H1 (cell line): ENCODE results near the gene SH2D7. TPM values are rescaled to one million over a fixed set of nuclear protein-coding genes. Genes with fewer than 3 reads are reported as not detected.

Source experiments
- polyA plus RNA-seq, 7 experiments: library from polyadenylated mRNA; depleted of rRNA in 3 of 7; stranded (reverse) in 5 of 7; unstranded in 2 of 7; fragments of >200 nt in 5 of 7; fragments of 200-250 nt in 2 of 7; gene quantifications; 1 replicate in 5 of 7; 2 replicates in 1 of 7; 4 replicates in 1 of 7; pipeline versions ENCODE4 v1.2.1 to v1.2.3, GENCODE V29; 2011 to 2013; ENCODE audit warnings: missing spikeins in 2 of 7, mixed read lengths in 2 of 7
- total RNA-seq: library from RNA; stranded (reverse); fragmentation: NEBNext Ultra II Directional; extraction: Animal tissue kit (Norgen Biotek cat#: 25700); gene quantifications from 2 replicates; pipeline ENCODE4 v1.2.1, GENCODE V29; 2021
- TF ChIP-seq, protein P1 (sequence below): fragments of 300-600 bp; sonication (generic); IDR thresholded peaks from 2 replicates; pipeline ENCODE4 v1.7.1; 2012; ENCODE audit warnings: low read length, moderate library complexity, mild to moderate bottlenecking, inconsistent platforms; ENCODE audit not compliant: insufficient replicate concordance

The SH2D7 gene
- total and polyA plus RNA-seq, 2 of the 8 experiments (the other 6 are each of a cell fraction or from before 2014, with no cell fraction given), result not detected

DNA sequence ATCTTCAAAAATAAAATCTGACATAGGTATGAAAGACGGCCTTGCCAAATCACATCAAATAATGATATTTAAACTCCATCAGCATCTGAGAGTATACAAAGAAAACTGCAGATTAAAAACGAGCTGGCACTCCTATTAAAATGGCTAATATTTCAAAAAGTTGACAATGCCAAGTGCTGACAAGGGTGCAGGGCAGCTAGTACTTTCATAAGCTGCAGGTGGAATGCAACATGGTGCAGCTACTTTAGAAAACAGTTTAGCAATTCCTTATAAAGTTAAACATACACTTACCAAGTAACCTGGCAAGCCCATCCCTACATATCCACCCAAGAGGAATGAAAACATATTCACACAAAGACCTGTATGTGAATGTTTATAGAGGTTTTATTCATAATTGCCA, 37.8 kb upstream of the SH2D7 start (continued):
- TF ChIP-seq, protein P1, sequence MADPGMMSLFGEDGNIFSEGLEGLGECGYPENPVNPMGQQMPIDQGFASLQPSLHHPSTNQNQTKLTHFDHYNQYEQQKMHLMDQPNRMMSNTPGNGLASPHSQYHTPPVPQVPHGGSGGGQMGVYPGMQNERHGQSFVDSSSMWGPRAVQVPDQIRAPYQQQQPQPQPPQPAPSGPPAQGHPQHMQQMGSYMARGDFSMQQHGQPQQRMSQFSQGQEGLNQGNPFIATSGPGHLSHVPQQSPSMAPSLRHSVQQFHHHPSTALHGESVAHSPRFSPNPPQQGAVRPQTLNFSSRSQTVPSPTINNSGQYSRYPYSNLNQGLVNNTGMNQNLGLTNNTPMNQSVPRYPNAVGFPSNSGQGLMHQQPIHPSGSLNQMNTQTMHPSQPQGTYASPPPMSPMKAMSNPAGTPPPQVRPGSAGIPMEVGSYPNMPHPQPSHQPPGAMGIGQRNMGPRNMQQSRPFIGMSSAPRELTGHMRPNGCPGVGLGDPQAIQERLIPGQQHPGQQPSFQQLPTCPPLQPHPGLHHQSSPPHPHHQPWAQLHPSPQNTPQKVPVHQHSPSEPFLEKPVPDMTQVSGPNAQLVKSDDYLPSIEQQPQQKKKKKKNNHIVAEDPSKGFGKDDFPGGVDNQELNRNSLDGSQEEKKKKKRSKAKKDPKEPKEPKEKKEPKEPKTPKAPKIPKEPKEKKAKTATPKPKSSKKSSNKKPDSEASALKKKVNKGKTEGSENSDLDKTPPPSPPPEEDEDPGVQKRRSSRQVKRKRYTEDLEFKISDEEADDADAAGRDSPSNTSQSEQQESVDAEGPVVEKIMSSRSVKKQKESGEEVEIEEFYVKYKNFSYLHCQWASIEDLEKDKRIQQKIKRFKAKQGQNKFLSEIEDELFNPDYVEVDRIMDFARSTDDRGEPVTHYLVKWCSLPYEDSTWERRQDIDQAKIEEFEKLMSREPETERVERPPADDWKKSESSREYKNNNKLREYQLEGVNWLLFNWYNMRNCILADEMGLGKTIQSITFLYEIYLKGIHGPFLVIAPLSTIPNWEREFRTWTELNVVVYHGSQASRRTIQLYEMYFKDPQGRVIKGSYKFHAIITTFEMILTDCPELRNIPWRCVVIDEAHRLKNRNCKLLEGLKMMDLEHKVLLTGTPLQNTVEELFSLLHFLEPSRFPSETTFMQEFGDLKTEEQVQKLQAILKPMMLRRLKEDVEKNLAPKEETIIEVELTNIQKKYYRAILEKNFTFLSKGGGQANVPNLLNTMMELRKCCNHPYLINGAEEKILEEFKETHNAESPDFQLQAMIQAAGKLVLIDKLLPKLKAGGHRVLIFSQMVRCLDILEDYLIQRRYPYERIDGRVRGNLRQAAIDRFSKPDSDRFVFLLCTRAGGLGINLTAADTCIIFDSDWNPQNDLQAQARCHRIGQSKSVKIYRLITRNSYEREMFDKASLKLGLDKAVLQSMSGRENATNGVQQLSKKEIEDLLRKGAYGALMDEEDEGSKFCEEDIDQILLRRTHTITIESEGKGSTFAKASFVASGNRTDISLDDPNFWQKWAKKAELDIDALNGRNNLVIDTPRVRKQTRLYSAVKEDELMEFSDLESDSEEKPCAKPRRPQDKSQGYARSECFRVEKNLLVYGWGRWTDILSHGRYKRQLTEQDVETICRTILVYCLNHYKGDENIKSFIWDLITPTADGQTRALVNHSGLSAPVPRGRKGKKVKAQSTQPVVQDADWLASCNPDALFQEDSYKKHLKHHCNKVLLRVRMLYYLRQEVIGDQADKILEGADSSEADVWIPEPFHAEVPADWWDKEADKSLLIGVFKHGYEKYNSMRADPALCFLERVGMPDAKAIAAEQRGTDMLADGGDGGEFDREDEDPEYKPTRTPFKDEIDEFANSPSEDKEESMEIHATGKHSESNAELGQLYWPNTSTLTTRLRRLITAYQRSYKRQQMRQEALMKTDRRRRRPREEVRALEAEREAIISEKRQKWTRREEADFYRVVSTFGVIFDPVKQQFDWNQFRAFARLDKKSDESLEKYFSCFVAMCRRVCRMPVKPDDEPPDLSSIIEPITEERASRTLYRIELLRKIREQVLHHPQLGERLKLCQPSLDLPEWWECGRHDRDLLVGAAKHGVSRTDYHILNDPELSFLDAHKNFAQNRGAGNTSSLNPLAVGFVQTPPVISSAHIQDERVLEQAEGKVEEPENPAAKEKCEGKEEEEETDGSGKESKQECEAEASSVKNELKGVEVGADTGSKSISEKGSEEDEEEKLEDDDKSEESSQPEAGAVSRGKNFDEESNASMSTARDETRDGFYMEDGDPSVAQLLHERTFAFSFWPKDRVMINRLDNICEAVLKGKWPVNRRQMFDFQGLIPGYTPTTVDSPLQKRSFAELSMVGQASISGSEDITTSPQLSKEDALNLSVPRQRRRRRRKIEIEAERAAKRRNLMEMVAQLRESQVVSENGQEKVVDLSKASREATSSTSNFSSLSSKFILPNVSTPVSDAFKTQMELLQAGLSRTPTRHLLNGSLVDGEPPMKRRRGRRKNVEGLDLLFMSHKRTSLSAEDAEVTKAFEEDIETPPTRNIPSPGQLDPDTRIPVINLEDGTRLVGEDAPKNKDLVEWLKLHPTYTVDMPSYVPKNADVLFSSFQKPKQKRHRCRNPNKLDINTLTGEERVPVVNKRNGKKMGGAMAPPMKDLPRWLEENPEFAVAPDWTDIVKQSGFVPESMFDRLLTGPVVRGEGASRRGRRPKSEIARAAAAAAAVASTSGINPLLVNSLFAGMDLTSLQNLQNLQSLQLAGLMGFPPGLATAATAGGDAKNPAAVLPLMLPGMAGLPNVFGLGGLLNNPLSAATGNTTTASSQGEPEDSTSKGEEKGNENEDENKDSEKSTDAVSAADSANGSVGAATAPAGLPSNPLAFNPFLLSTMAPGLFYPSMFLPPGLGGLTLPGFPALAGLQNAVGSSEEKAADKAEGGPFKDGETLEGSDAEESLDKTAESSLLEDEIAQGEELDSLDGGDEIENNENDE, result no peak
